Neural cell (in vitro differentiated cells): ENCODE measurements around the gene HOXB1. TPM values are rescaled to one million over a fixed set of nuclear protein-coding genes. Genes with fewer than 3 reads are reported as not detected.

Experiments
- H2AFZ ChIP-seq: fragments of 200-600, 300-800 bp; sonication (generic), shearing (Covaris generic); 2 replicates; pipeline ENCODE4 v1.6.0; 2014; ENCODE audit warnings: low read depth, mild to moderate bottlenecking, antibody characterized with exemption, low read length, moderate library complexity
- H3F3A ChIP-seq: fragments of 200-600 bp; shearing (Covaris generic); 2 replicates; pipeline ENCODE4 v1.6.1; 2016; ENCODE audit warnings: mild to moderate bottlenecking, moderate library complexity, mixed read lengths, antibody characterized with exemption, low read length; ENCODE audit not compliant: insufficient read depth, poor library complexity, severe bottlenecking
- H3K27ac ChIP-seq: fragments of 200-600, 300-800 bp; sonication (generic), shearing (Covaris generic); 2 replicates; pipeline ENCODE4 v1.5.1; 2014; ENCODE audit warnings: mild to moderate bottlenecking, low read length, moderate library complexity
- H3K27me3 ChIP-seq: fragments of 300-800, 200-600 bp; sonication (generic), shearing (Covaris generic); 2 replicates; pipeline ENCODE4 v1.6.0; 2014; ENCODE audit warnings: mild to moderate bottlenecking, low read depth, low read length, moderate library complexity; ENCODE audit not compliant: insufficient read depth
- H3K36me3 ChIP-seq: fragments of 300-800, 200-600 bp; sonication (generic), shearing (Covaris generic); 2 replicates; pipeline ENCODE4 v1.5.1; 2014; ENCODE audit warnings: mild to moderate bottlenecking, antibody characterized with exemption, low read length, moderate library complexity; ENCODE audit not compliant: insufficient read depth
- H3K4me2 ChIP-seq: fragments of 300-800, 200-600 bp; sonication (generic), shearing (Covaris generic); 2 replicates; pipeline ENCODE4 v1.6.0; 2014; ENCODE audit warnings: mild to moderate bottlenecking, low read length
- H3K4me3 ChIP-seq: fragments of 300-800, 200-600 bp; sonication (generic), shearing (Covaris generic); 2 replicates; pipeline ENCODE4 v1.5.1; 2014; ENCODE audit warnings: mild to moderate bottlenecking, low read length, moderate library complexity
- H3K79me2 ChIP-seq: fragments of 200-600 bp; shearing (Covaris generic); replicated peaks from 2 replicates; pipeline ENCODE4 v1.6.0; 2014; ENCODE audit warnings: mild to moderate bottlenecking, low read length, moderate library complexity; ENCODE audit not compliant: insufficient read depth
- H3K9ac ChIP-seq: fragments of 300-800, 200-600 bp; sonication (generic), shearing (Covaris generic); 2 replicates; pipeline ENCODE4 v1.6.1; 2016; ENCODE audit warnings: mild to moderate bottlenecking, low read length, mixed read lengths
- H3K9me2 ChIP-seq: fragments of 200-600 bp; shearing (Covaris generic); 2 replicates; pipeline ENCODE4 v1.6.1; 2016; ENCODE audit warnings: mild to moderate bottlenecking, low read length, mixed read lengths; ENCODE audit not compliant: insufficient read depth
- H3K9me3 ChIP-seq: fragments of 200-600, 300-800 bp; sonication (generic), shearing (Covaris generic); 2 replicates; pipeline ENCODE4 v1.6.1; 2016; ENCODE audit warnings: mild to moderate bottlenecking, mixed run types, low read length, moderate library complexity, mixed read lengths
- H4K20me1 ChIP-seq: fragments of 200-600 bp; shearing (Covaris generic); 2 replicates; pipeline ENCODE4 v1.6.1; 2016; ENCODE audit warnings: mild to moderate bottlenecking, mixed run types; ENCODE audit not compliant: insufficient read depth
- CTCF ChIP-seq: fragments of 450-650 bp; IDR thresholded peaks from 2 replicates; pipeline ENCODE4 v1.5.1; 2014; ENCODE audit warnings: antibody characterized with exemption, mild to moderate bottlenecking, moderate library complexity; ENCODE audit not compliant: poor library complexity, severe bottlenecking
- EP300 ChIP-seq: fragments of 450-650 bp; conservative IDR thresholded peaks from 2 replicates; pipeline ENCODE4 v1.6.1; 2014; ENCODE audit warnings: antibody characterized with exemption, mild to moderate bottlenecking, moderate library complexity; ENCODE audit not compliant: poor library complexity, severe bottlenecking
- EZH2 ChIP-seq: fragments of 200-600, 300-800 bp; shearing (Covaris generic), sonication (generic); IDR thresholded peaks from 2 replicates; pipeline ENCODE4 v1.6.1; 2014; ENCODE audit warnings: antibody characterized with exemption, low read length, borderline replicate concordance, mild to moderate bottlenecking; ENCODE audit not compliant: insufficient read depth, poor library complexity, severe bottlenecking
- MXI1 ChIP-seq: fragments of 450-650 bp; conservative IDR thresholded peaks from 2 replicates; pipeline ENCODE4 v1.6.1; 2014; ENCODE audit warnings: antibody characterized with exemption, mild to moderate bottlenecking; ENCODE audit not compliant: poor library complexity, severe bottlenecking
- POLR2AphosphoS5 ChIP-seq: IDR thresholded peaks from 2 replicates; pipeline ENCODE4 v1.6.1; 2012
- RAD21 ChIP-seq: fragments of 450-650 bp; conservative IDR thresholded peaks from 2 replicates; pipeline ENCODE4 v1.6.1; 2014; ENCODE audit warnings: antibody characterized with exemption, mild to moderate bottlenecking, moderate library complexity
- SMC3 ChIP-seq: fragments of 450-650 bp; conservative IDR thresholded peaks from 2 replicates; pipeline ENCODE4 v1.6.1; 2014; ENCODE audit warnings: antibody characterized with exemption, mild to moderate bottlenecking, moderate library complexity; ENCODE audit not compliant: poor library complexity
- TAF1 ChIP-seq: IDR thresholded peaks from 2 replicates; pipeline ENCODE4 v1.6.1; 2012; ENCODE audit warnings: low read depth
- polyA plus RNA-seq: library from polyadenylated mRNA; depleted of rRNA; stranded (reverse); fragments of >200 nt; gene quantifications from 2 replicates; pipeline ENCODE4 v1.2.3, GENCODE V29; 2014
- TF ChIP-seq, protein P1 (sequence below): IDR thresholded peaks from 2 replicates; pipeline ENCODE4 v1.6.1; 2012; ENCODE audit warnings: borderline replicate concordance

HOXB1 gene
- polyA plus RNA-seq, 1 donor from 2014 or later: not detected

DNA sequence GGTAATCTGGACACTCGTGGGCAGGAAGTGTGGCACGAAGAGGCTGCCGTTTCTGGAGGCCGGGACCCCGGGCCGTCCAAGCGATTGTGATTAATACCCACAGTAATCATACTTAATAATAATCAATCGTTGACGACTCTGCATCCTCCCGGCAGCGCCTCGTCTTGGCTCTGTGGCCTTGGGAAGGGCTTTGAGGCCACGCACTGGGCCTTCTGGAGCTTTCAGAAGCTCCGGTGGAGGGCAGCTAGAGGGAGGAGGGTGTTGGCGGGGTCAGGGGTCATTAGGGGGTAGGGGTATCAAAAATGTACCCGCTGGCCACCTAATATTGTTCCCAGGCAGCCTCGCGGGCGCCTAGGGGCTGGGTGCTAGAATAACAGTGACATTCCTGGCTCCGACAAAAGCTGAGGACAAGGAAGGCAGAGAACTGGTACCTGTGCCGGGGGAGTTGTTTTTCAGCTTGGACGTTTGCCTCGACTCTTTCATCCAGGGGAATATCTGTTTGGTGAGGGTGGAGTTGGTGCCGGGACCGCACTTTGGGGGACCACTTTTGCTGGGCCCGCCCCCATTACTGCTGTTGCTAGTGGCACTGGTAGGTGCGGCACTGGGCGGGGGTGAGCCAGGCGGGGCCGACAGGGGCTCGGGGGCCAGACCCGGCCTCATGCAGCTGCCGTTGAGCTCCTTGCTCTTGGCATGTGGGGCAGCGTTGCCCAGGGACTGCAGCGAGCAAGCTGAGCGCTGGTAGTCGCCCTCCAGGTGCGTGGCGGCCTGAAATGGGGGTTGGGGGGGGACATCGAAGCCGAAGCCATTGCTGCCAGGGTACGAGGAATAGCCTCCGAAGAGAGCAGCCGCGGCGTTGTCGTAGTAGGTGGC is 21.0 kb upstream of the HOXB1 start:
- no peak overlapping the region for H3K27ac ChIP-seq
- TF ChIP-seq MXI1: no peak
- TF ChIP-seq, protein P1, sequence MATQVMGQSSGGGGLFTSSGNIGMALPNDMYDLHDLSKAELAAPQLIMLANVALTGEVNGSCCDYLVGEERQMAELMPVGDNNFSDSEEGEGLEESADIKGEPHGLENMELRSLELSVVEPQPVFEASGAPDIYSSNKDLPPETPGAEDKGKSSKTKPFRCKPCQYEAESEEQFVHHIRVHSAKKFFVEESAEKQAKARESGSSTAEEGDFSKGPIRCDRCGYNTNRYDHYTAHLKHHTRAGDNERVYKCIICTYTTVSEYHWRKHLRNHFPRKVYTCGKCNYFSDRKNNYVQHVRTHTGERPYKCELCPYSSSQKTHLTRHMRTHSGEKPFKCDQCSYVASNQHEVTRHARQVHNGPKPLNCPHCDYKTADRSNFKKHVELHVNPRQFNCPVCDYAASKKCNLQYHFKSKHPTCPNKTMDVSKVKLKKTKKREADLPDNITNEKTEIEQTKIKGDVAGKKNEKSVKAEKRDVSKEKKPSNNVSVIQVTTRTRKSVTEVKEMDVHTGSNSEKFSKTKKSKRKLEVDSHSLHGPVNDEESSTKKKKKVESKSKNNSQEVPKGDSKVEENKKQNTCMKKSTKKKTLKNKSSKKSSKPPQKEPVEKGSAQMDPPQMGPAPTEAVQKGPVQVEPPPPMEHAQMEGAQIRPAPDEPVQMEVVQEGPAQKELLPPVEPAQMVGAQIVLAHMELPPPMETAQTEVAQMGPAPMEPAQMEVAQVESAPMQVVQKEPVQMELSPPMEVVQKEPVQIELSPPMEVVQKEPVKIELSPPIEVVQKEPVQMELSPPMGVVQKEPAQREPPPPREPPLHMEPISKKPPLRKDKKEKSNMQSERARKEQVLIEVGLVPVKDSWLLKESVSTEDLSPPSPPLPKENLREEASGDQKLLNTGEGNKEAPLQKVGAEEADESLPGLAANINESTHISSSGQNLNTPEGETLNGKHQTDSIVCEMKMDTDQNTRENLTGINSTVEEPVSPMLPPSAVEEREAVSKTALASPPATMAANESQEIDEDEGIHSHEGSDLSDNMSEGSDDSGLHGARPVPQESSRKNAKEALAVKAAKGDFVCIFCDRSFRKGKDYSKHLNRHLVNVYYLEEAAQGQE: no peak
- TF ChIP-seq SMC3: no peak
- no peak for TF ChIP-seq CTCF
- TF ChIP-seq RAD21: no peak
- TF ChIP-seq EP300: no peak
- TF ChIP-seq POLR2AphosphoS5: no peak
- TF ChIP-seq TAF1: no peak
- no peak for TF ChIP-seq EZH2
- no peaks in the 10 kb centered on the region for H3K79me2 ChIP-seq
- no peaks in the 10 kb centered on the region for H3K9me3 ChIP-seq
- H3F3A ChIP-seq: no peaks in the 10 kb centered on the region
- no peaks in the 10 kb centered on the region for H3K9me2 ChIP-seq
- H2AFZ ChIP-seq: no peak overlapping the region
- H3K9ac ChIP-seq: no peak overlapping the region
- no peaks in the 10 kb centered on the region for H4K20me1 ChIP-seq
- H3K27me3 ChIP-seq: peaks cover 99% of the 10 kb centered on the region
- H3K4me2 ChIP-seq: no peak overlapping the region
- H3K36me3 ChIP-seq: no peaks in the 10 kb centered on the region
- no peak overlapping the region for H3K4me3 ChIP-seq

DNA sequence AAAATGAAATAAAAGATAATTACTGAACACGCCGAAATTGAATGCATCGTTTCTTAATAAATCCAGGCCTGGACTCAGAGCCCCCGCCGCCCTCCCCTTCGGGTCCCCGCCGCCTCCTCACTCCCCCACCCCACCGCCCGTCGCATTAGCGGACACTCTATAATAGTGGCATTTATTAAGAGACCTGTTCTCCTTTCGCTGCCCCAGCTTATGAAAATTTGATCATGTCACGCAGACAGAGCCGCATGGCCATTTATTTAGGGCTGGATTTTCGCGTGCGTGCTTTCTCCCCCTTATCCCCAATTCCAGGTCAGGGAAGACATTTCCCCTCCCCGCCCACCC is 20.4 kb upstream of the HOXB1 start:
- peaks cover 99% of the 10 kb centered on the region for H3K27me3 ChIP-seq
- H4K20me1 ChIP-seq: no peaks in the 10 kb centered on the region
- no peak for TF ChIP-seq POLR2AphosphoS5
- H2AFZ ChIP-seq: no peak overlapping the region
- H3K27ac ChIP-seq: no peak overlapping the region
- no peak overlapping the region for H3K4me2 ChIP-seq
- H3F3A ChIP-seq: no peaks in the 10 kb centered on the region
- no peaks in the 10 kb centered on the region for H3K9me3 ChIP-seq
- H3K79me2 ChIP-seq: no peaks in the 10 kb centered on the region
- H3K9me2 ChIP-seq: no peaks in the 10 kb centered on the region
- no peak overlapping the region for H3K4me3 ChIP-seq
- H3K9ac ChIP-seq: no peak overlapping the region
- no peaks in the 10 kb centered on the region for H3K36me3 ChIP-seq
